Posterior cingulate gyrus (tissue), 11 donors: ENCODE results near the gene OR10A3.
"Not testable (repeated sequence)": the region's sequence is repeated elsewhere in the genome, so short reads cannot be mapped to it uniquely, and the experiment has no call there.

Experiments
- DNase-seq, 10 donors: peaks; one replicate each; pipeline versions ENCODE4 v3.0.0 to v3.0.0-alpha.2; 2020 to 2021; ENCODE audit warnings: mixed read lengths in 3 of 10
- intact Hi-C: fragments of 100-400 bp; cut with DNase I; formaldehyde crosslinking; loops from one replicate; pipeline ENCODE4 v1.15.1; 2023

Gene OR10A3

DNA sequence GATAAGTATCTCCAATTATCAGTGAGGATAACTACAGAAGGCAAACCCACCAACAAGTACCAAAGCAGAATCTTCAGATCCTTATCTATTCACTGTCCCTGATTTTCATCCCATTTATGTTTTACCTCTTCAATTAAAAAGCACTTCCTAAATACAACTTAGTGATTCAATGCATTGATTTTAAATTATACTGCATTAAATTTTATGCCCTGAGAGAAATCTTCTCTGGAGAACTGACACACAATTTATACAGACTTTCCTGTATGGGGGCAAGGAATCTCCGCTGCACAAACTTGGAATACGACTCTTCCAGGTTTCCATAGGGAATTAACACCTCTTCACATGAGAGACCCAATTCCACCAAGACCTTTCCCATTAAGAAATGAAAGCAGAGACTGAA, at the start of gene OR10A3:
OR10A3 (minus strand) TSS at position 101 of the 400 bp plus-strand sequence. CDS start 2,188 bp downstream, outside the sequence.
- intact Hi-C loops = no loop called here
- DNase-seq = no peak

GRCh38 chr11:7987560-7987883, 46.0 kb upstream of the OR10A3 start:
- not testable (repeated sequence) for DNase-seq
- intact Hi-C loops = loop anchor here (2.0 kb wide), 1 partner anchor 889 kb away; no protein-coding TSS in a partner anchor

GRCh38 chr11:7986768-7987559, 45.5 kb upstream of the OR10A3 start, which contains the start of gene EIF3F:
Gene EIF3F, plus strand, starts transcription at chr11:7987337. Its CDS starts 16 bp downstream, at chr11:7987353.
- intact Hi-C loops = loop anchor here (1.0 to 2.0 kb wide), 2 partner anchors 95 to 888 kb away; no protein-coding TSS in a partner anchor
- peak; percentile 83 to 98 (median 88) for DNase-seq

GRCh38 chr11:7983832-7984590, 42.5 kb upstream of the OR10A3 start:
- peak in 1 of 10 donors; percentile 8 for DNase-seq
- intact Hi-C loops = no loop called here

GRCh38 chr11:7982582-7983119, 41.1 kb upstream of the OR10A3 start:
- intact Hi-C loops = no loop called here
- no peak for DNase-seq

GRCh38 chr11:7981619-7982157, 40.2 kb upstream of the OR10A3 start:
- no peak for DNase-seq
- intact Hi-C loops = no loop called here

DNA sequence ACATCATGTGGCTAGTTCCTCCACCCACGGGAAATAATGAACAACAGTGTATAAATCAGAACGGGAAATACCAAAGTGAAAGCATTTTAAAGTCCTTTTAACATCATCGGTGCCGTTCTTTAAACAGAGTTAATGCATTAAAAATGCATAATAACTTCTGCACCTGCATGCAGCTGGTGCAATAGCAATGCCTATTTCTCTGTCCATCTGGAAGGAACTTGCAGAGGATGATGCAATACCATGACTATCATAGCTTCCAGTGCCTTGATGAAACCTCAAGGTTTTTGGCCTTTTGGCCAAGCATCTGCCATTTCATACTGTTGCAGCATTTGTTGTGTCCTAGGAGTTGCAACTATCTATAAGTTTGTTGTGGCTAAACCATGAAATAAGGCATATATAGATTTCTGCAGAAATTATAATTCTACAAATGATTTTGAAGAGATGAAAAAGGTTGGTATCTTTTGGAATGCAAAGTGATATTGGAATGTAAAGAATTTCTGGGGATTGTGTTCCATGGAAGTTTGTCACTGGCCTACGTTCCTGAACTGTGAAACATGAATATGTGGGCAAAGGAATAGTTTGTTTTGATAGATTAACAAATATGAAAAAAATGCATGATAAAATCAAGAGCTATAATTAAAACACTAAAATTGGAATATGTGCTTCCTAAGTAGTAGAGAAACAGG, 35.9 kb upstream of the OR10A3 start:
- intact Hi-C loops = no loop called here
- no peak for DNase-seq

GRCh38 chr11:7974668-7975067, 33.2 kb upstream of the OR10A3 start:
- intact Hi-C loops = no loop called here
- no peak for DNase-seq

GRCh38 chr11:7973011-7973410, 31.5 kb upstream of the OR10A3 start:
- intact Hi-C loops = no loop called here
- no peak for DNase-seq

GRCh38 chr11:7971846-7972245, 30.3 kb upstream of the OR10A3 start:
- intact Hi-C loops = no loop called here

DNA sequence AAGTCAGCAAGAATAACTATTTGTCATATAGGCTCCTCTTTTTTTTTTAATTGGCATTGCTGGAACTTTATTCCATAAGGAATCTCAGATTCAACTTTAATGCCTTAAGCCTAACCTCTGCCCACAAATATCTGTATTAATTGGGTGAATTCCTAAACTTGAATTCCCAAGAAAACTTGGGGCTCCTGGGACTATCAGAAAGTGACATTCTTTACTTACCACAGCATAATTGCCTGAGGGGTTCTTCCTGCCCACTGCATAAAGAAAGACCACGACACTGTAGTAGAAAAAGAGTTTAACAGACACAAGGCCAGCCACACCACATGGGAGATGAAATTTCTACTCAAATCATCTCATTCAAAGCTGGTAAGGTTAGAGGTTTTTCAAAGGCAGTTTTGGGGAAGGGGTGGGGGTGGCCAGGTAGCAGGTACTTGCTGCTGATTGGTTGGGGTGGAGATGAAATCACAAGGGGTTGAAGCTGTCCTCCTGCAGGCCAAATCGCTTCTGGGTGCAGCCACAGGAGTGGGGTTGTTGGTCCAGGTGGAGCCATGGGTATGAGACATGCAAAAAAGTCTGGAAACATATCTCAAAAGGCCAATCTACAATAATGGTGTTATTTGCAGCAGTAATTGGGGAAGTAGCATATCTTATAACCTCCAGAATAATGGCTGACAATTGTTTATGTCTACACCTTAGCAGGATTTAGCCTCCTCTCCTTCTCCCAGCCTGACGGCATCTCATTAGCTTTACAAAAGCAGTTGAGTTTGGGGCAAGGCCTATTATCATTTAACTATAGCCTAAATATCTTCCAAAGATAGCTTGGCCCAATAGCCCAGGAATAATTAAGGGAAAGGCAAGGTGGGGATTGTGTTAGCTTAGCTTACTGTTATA, 28.5 kb upstream of the OR10A3 start:
- intact Hi-C loops = no loop called here
- DNase-seq = no peak

More at GRCh38 chr11:7971846-7972245, 30.3 kb upstream of the OR10A3 start:
- no peak for DNase-seq

- DNase-seq = no peak
- intact Hi-C loops = no loop called here
Measured at GRCh38 chr11:7968686-7969085, 27.2 kb upstream of the OR10A3 start.

- DNase-seq = no peak
- intact Hi-C loops = no loop called here
Measured at GRCh38 chr11:7967826-7968225, 26.3 kb upstream of the OR10A3 start.

DNA sequence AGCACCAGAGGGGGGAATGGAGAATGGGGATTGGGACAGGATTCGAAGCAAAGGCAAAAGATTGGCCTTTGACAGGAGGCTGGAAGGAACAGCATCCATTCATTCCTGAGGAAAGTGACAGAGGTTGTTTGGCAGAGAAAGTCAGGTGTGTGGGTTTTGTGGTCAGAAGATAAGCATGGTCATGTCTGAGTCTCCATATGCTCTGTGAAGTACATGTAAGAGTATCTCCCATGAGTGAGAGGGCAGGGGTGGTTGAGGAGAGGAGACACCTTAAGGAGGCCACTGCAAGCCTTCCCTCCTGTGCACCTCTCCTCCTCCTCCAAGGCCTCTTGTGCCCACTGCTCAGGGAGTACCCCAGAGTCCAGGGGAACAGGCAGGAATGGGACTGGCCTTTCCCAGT, 25.6 kb upstream of the OR10A3 start:
- no peak for DNase-seq
- intact Hi-C loops = no loop called here

GRCh38 chr11:7965386-7965785, 23.9 kb upstream of the OR10A3 start, which contains the start of gene NLRP10:
Gene NLRP10, minus strand, starts transcription at chr11:7965447. Its CDS starts 1,952 bp downstream, at chr11:7963495.
- DNase-seq = no peak
- intact Hi-C loops = no loop called here

DNA sequence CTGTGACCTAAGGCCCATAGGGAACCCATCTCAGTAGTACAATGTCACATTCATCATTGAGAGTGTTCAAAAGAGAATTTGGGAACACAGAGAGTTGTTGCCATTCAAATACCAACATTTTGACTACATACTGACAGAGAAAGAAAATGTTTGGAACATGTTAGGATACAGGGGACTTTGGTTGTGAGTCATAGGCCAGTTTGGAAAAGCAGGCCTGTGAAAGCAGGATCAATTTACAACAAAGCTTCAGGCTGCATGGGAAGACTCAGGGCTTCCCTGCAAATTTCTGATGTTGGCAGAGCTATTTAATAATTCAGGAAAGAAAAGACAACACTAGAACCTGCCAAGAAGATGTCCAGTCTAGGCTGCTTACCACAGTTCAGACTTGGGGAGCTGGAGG, 23.4 kb upstream of the OR10A3 start:
- intact Hi-C loops = no loop called here
- DNase-seq = no peak

DNA sequence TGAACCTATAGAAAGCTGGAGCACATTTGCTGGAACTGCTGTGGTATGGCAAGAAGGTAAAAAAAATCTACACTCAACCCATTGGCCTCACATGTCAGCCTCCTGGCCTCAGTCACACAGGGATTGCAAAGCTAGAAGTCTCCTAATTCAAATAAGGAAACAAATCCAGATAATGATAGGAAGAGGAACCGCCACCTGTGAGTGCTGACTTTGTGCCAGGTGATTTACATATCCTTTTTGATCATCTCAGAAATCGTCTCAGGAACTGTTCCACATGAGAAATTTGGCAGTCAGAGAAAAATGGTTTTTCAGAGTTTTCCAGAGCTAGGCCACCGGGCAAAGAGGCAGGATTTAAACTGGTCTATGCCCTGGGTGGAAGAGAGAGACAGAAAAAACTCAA, 22.8 kb upstream of the OR10A3 start:
- intact Hi-C loops = no loop called here

DNA sequence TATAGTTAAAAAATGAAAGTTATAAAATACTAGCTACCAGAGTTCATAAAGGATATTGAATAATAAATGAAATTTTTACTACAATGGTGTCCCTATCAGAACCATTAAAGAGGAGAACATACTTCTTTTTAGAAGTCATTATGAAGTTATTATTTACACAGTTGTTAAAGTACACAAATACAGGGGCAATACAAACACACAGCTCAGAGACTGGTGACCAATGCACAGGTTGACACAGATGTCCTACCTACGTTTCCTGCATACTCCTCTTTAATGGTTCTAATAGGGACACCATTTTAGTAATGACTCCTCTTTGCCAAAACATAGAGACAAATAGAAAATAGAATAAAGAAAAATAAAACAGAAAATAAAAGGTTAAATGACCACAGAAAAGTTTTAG, 13.7 kb upstream of the OR10A3 start:
- intact Hi-C loops = no loop called here

More for the DNA sequence above, 22.8 kb upstream of the OR10A3 start:
- DNase-seq = no peak

DNA sequence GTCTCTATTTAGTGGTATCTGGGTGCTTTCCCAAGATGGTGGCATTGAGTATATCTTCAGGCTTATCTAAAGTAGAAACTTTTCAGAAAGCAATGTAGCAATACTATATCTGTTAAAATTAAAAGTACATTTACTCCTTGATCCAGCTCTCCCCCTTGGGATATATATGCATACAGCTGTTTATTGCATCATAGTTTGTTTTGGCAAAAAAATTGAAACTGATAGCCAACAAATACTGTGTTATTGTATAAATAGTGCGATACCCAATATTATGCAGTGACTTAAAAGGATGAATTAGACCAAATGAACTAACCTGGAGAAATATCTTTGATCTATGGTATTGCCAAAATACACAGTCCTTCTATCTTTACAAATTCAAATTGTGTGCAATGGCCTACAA, 8.4 kb upstream of the OR10A3 start:
- DNase-seq = no peak
- intact Hi-C loops = no loop called here

More for the DNA sequence above, 13.7 kb upstream of the OR10A3 start:
- no peak for DNase-seq
